ENCODE data around the gene PRKG1. TPM values are rescaled to one million over a fixed set of nuclear protein-coding genes. Genes with fewer than 3 reads are reported as not detected.

Gene PRKG1
- total RNA-seq, 1 experiment from 2014 or later = 0.09 TPM

- POLR2A ChIA-PET = no interaction called here
- no TSS peak for BruUV-seq (replicated peaks)
Measured at GRCh38 chr10:51706225-51706624, 631.9 kb downstream of the PRKG1 start.

GRCh38 chr10:51707392-51707791, 633.1 kb downstream of the PRKG1 start:
- Mint-ChIP-seq H3K27ac (ENCODE audit: unreplicated experiment) (no peak overlapping the region), H3K4me3 (ENCODE audit: unreplicated experiment) (no peak overlapping the region), H3K36me3 (ENCODE audit: insufficient read depth, unreplicated experiment) (no peaks in the 10 kb centered on the region)

More at GRCh38 chr10:51706225-51706624, 631.9 kb downstream of the PRKG1 start:
- Mint-ChIP-seq H3K27me3 (ENCODE audit: insufficient read depth, unreplicated experiment) (peaks cover 2% of the 10 kb centered on the region), H3K27ac (ENCODE audit: unreplicated experiment) (no peak overlapping the region), H3K36me3 (ENCODE audit: insufficient read depth, unreplicated experiment) (no peaks in the 10 kb centered on the region), H3K4me3 (ENCODE audit: unreplicated experiment) (no peak overlapping the region), H3K4me1 (ENCODE audit: low read depth, unreplicated experiment) (no peaks in the 10 kb centered on the region), H3K9me3 (ENCODE audit: unreplicated experiment) (no peaks in the 10 kb centered on the region)
- no peak overlapping the region for H3K4me3 ChIP-seq (ENCODE audit: low read depth, low read length)
- no peaks in the 10 kb centered on the region for H3K9me3 ChIP-seq
- H3K36me3 ChIP-seq (ENCODE audit: control insufficient read depth, insufficient read depth, low read length) = no peaks in the 10 kb centered on the region; the same call in 1 of the 2 replicates
- intact Hi-C loops (cut with micrococcal nuclease; ENCODE audit: unreplicated experiment) = no loop called here
- no peaks in the 10 kb centered on the region; the same call in 1 of the 2 replicates for H3K27me3 ChIP-seq (replicated peaks; ENCODE audit: control insufficient read depth, insufficient read depth, low read length)
- CTCF ChIA-PET = no interaction called here
- no peak for DNase-seq
- no peaks in the 10 kb centered on the region for H3K4me1 ChIP-seq
- no peak for TF ChIP-seq CTCF (IDR thresholded peaks at IDR 0.05; ENCODE audit: insufficient read depth in 1 of 2, low read depth in 1 of 2, low read length in 1 of 2, severe bottlenecking in 1 of 2, unreplicated experiment in 1 of 2)

GRCh38 chr10:51707821-51708424, 633.6 kb downstream of the PRKG1 start:
- ChIA-PET CTCF (no interaction called here), POLR2A (no interaction called here)
- H3K27ac Mint-ChIP-seq (ENCODE audit: unreplicated experiment) = no peak overlapping the region
- Histone ChIP-seq H3K9me3 (no peaks in the 10 kb centered on the region), H3K36me3 (ENCODE audit: control insufficient read depth, insufficient read depth, low read length) (no peaks in the 10 kb centered on the region; the same call in 1 of the 2 replicates), H3K4me3 (ENCODE audit: low read depth, low read length) (no peak overlapping the region), H3K27me3 (replicated peaks; ENCODE audit: control insufficient read depth, insufficient read depth, low read length) (no peaks in the 10 kb centered on the region; the same call in 1 of the 2 replicates), H3K4me1 (no peaks in the 10 kb centered on the region)
- intact Hi-C loops (cut with micrococcal nuclease; ENCODE audit: unreplicated experiment) = no loop called here
- H3K4me3 Mint-ChIP-seq (ENCODE audit: unreplicated experiment) = no peak overlapping the region
- no peak for DNase-seq
- H3K36me3 Mint-ChIP-seq (ENCODE audit: insufficient read depth, unreplicated experiment) = no peaks in the 10 kb centered on the region
- no peak for TF ChIP-seq CTCF (IDR thresholded peaks at IDR 0.05; ENCODE audit: insufficient read depth in 1 of 2, low read depth in 1 of 2, low read length in 1 of 2, severe bottlenecking in 1 of 2, unreplicated experiment in 1 of 2)
- H3K4me1 Mint-ChIP-seq (ENCODE audit: low read depth, unreplicated experiment) = no peaks in the 10 kb centered on the region
- no peaks in the 10 kb centered on the region for H3K9me3 Mint-ChIP-seq (ENCODE audit: unreplicated experiment)
- BruUV-seq (replicated peaks) = no TSS peak
- H3K27me3 Mint-ChIP-seq (ENCODE audit: insufficient read depth, unreplicated experiment) = peaks cover 6% of the 10 kb centered on the region

More at GRCh38 chr10:51707392-51707791, 633.1 kb downstream of the PRKG1 start:
- no peak for TF ChIP-seq CTCF (IDR thresholded peaks at IDR 0.05; ENCODE audit: insufficient read depth in 1 of 2, low read depth in 1 of 2, low read length in 1 of 2, severe bottlenecking in 1 of 2, unreplicated experiment in 1 of 2)
- no peaks in the 10 kb centered on the region for H3K4me1 ChIP-seq
- no peak overlapping the region for H3K4me3 ChIP-seq (ENCODE audit: low read depth, low read length)
- no peaks in the 10 kb centered on the region for H3K9me3 Mint-ChIP-seq (ENCODE audit: unreplicated experiment)
- intact Hi-C loops (cut with micrococcal nuclease; ENCODE audit: unreplicated experiment) = no loop called here
- H3K27me3 ChIP-seq (replicated peaks; ENCODE audit: control insufficient read depth, insufficient read depth, low read length) = no peaks in the 10 kb centered on the region; the same call in 1 of the 2 replicates
- peaks cover 6% of the 10 kb centered on the region for H3K27me3 Mint-ChIP-seq (ENCODE audit: insufficient read depth, unreplicated experiment)
- H3K9me3 ChIP-seq = no peaks in the 10 kb centered on the region
- DNase-seq = no peak
- H3K36me3 ChIP-seq (ENCODE audit: control insufficient read depth, insufficient read depth, low read length) = no peaks in the 10 kb centered on the region; the same call in 1 of the 2 replicates
- ChIA-PET CTCF (no interaction called here), POLR2A (no interaction called here)
- no TSS peak for BruUV-seq (replicated peaks)
- H3K4me1 Mint-ChIP-seq (ENCODE audit: low read depth, unreplicated experiment) = no peaks in the 10 kb centered on the region

Measured in Caco-2 (cell line).